Central memory CD8-positive, alpha-beta T cell (primary cell): Measurements from ENCODE around the gene SOWAHB.

Experiments used
- ATAC-seq: fragments of 150-1000 bp; cut with Tn5 transposase; replicated peaks from 2 replicates; pipeline ENCODE4 v1.10.0; 2022; ENCODE audit warnings: mild to moderate bottlenecking, moderate FRiP score, moderate number of reproducible peaks; ENCODE audit not compliant: poor library complexity, severe bottlenecking; ENCODE audit errors: extremely low read depth
- DNase-seq, 2 donors: peaks; one replicate each; pipeline ENCODE4 v3.0.0; 2021; ENCODE audit warnings: low spot score in 2 of 2
- H3K27ac Mint-ChIP-seq: one replicate; pipeline ENCODE4 v1.8.0; 2022; ENCODE audit warnings: low read depth, mild to moderate bottlenecking, moderate library complexity, mixed read lengths
- H3K27me3 Mint-ChIP-seq: one replicate; pipeline ENCODE4 v1.8.0; 2022; ENCODE audit warnings: mixed read lengths
- H3K36me3 Mint-ChIP-seq: one replicate; pipeline ENCODE4 v1.8.0; 2022; ENCODE audit warnings: mild to moderate bottlenecking, moderate library complexity, mixed read lengths; ENCODE audit not compliant: insufficient read depth
- H3K4me1 Mint-ChIP-seq: one replicate; pipeline ENCODE4 v1.8.0; 2022; ENCODE audit warnings: mixed read lengths
- H3K4me3 Mint-ChIP-seq: one replicate; pipeline ENCODE4 v1.8.0; 2022; ENCODE audit warnings: mild to moderate bottlenecking, moderate library complexity, mixed read lengths
- H3K9me3 Mint-ChIP-seq: one replicate; pipeline ENCODE4 v1.8.0; 2022; ENCODE audit warnings: mixed read lengths

The SOWAHB gene

DNA sequence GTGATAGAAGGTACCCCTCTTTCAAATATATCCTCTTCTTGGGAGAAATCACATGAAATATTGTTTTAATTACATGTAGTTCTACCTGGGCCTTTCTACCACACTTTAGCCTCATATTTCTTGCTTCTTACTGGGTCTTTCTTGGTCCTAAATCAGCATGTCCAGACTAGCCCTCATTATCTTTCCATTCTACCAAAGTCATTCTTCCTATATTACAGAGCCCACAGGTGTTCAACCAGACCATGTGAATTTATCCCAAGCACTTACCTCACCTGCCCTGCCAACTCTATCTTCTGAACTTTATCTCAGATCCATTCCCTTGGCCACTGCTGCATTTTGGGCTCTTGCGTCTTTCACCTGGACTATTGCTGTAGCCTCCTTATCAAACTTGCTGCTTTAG lies 11.8 kb upstream of the SOWAHB start:
- H3K4me1 Mint-ChIP-seq: no peaks in the 10 kb centered on the region
- H3K4me3 Mint-ChIP-seq: no peak overlapping the region
- H3K9me3 Mint-ChIP-seq: no peaks in the 10 kb centered on the region
- H3K27ac Mint-ChIP-seq: no peak overlapping the region
- peaks cover 24% of the 10 kb centered on the region for H3K27me3 Mint-ChIP-seq
- H3K36me3 Mint-ChIP-seq: no peaks in the 10 kb centered on the region
- DNase-seq (no peak), ATAC-seq (no peak)

DNA sequence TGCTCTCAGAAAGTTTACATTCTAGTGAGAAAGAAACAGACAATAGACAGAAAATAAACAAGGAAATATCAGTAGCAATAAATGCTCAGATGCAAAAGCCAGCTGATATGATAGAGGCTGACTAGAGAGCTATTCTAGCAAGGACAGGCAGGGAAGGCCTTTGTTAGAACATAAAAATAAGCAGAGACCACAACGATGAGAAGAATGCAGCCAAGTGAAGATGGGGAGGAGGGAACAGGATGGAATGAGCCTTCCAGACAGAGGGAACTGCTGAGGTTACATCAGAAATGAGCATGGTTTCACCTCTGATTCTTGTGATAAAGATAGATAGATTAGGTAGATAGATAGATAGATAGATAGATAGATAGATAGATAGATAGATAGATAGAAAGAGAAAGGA lies 7.6 kb upstream of the SOWAHB start:
- H3K4me3 Mint-ChIP-seq: no peak overlapping the region

DNA sequence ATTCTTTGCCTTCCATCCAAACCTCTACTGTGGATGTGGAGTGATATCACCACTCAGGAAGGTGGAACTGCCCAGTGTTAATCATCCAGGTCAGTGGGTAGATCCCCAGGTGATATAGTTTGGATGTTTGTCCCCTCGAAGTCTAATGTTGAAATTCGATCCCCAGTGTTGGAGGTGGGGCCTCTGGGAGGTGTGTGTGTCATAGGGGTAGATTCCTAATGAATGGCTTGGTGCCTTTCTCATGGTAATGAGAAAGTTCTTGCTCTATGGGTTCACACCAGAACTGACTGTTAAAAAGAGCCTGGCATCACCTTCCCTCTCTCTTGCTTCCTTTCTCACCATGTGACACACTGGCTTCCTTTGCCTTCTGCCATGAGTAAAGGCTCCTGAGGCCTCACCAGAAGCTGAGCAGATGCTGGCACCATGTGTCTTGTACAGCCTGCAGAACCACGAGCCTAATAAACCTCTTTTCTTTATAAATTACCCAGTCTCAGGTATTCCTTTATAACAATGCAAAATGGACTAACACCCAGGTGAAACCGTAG lies 6.8 kb upstream of the SOWAHB start:
- Mint-ChIP-seq H3K27ac (no peak overlapping the region), H3K4me1 (no peaks in the 10 kb centered on the region), H3K9me3 (no peaks in the 10 kb centered on the region), H3K4me3 (no peak overlapping the region), H3K27me3 (peaks cover 9% of the 10 kb centered on the region), H3K36me3 (no peaks in the 10 kb centered on the region)
- no peak for ATAC-seq
- no peak for DNase-seq

More for the DNA sequence above, 7.6 kb upstream of the SOWAHB start:
- ATAC-seq (no peak), DNase-seq (no peak)
- H3K27me3 Mint-ChIP-seq: peaks cover 15% of the 10 kb centered on the region
- no peaks in the 10 kb centered on the region for H3K36me3 Mint-ChIP-seq
- H3K27ac Mint-ChIP-seq: no peak overlapping the region
- H3K4me1 Mint-ChIP-seq: no peaks in the 10 kb centered on the region
- H3K9me3 Mint-ChIP-seq: no peaks in the 10 kb centered on the region

DNA sequence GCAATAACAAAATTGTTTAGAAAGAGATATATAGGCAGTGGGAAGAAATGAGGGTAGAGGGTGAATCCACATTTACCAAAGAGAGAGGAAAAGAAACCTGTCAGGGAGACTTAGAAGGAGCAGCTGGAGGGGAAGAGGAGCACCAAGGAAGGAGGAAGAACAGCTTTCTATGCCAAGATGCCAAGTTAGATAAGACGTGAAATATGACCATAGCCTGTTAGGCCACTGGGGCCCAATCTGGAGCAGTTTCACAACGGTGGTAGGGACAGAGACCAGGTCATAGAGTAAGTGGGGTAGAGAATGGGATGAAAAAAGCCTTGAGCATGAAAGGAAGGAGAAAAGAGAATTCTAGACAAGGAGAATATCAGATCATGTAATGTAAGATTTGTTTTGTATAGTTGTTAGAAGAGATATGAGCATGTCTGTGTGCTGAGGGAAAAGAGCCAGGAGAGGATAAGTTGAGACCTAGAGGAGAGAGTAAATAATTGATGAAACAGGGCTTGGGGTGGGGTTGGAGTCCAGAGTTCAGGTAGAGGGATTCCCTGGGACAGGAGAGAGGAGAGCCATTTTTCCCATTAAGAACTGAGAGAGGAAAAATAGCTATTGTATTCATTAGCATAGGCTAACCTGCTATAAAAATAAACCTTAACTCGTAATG lies 4.4 kb upstream of the SOWAHB start:
- Mint-ChIP-seq H3K4me3 (no peak overlapping the region), H3K36me3 (no peaks in the 10 kb centered on the region), H3K9me3 (no peaks in the 10 kb centered on the region), H3K27ac (no peak overlapping the region), H3K4me1 (peaks cover 13% of the 10 kb centered on the region), H3K27me3 (no peaks in the 10 kb centered on the region)
- DNase-seq (no peak), ATAC-seq (no peak)

DNA sequence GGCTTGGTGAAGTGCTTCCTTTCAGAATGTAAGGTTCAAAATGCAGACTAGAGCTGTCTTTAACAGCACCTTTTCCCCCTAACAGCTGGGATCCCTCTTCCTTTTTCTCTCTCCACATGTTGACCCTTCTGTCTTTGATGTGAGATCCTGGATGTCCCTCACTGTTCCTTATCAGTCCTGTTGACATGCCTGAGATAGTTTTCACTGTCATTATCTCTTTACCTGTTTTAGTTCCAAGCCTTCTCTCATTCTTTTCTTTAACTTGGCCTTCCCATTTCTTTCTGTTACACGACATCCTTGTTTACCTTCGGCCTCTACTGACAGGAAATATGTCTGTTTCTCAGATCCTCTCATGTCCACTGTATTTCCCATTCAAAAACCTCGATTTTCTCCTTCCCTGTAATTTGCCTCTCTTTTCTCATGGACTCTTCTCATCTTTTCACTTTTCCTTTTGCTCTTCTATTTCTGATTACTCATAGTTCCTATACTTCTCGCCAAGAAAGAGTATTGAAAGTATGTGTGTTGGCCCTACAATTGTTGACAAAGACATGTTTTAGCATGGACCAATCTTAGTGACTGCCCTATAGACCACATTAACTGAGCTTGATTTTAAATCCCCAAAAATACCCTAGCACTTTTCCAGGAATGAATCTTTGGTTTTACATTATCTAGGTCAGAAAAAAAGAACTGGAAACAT lies 1.2 kb upstream of the SOWAHB start:
- Mint-ChIP-seq H3K27me3 (peaks cover 10% of the 10 kb centered on the region), H3K4me3 (peak overlapping the region; percentile 33), H3K9me3 (no peaks in the 10 kb centered on the region), H3K36me3 (no peaks in the 10 kb centered on the region), H3K4me1 (peaks cover 13% of the 10 kb centered on the region), H3K27ac (no peak overlapping the region)
- ATAC-seq (no peak), DNase-seq (no peak)

DNA sequence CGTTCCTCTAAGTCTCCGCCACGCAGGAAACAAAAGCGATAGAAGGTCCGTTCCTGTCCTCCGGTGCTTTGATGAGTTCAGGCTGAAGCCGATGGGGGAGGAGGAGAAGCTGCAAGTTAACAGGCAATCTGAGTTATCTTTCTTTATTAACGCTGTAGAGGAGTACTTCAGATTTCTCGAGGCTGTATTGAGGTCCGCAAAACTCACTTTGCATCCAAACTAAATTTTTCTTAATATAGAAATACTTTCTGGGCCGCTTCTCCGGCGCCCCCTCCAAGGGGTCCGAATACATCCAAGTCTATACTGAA lies 395 bp upstream of the SOWAHB start:
- no peaks in the 10 kb centered on the region for H3K9me3 Mint-ChIP-seq
- no peaks in the 10 kb centered on the region for H3K36me3 Mint-ChIP-seq
- H3K27me3 Mint-ChIP-seq: peaks cover 12% of the 10 kb centered on the region
- peak overlapping the region; percentile 33 for H3K4me3 Mint-ChIP-seq
- ATAC-seq (no peak), DNase-seq (no peak)
- H3K27ac Mint-ChIP-seq: no peak overlapping the region
- H3K4me1 Mint-ChIP-seq: peaks cover 13% of the 10 kb centered on the region

DNA sequence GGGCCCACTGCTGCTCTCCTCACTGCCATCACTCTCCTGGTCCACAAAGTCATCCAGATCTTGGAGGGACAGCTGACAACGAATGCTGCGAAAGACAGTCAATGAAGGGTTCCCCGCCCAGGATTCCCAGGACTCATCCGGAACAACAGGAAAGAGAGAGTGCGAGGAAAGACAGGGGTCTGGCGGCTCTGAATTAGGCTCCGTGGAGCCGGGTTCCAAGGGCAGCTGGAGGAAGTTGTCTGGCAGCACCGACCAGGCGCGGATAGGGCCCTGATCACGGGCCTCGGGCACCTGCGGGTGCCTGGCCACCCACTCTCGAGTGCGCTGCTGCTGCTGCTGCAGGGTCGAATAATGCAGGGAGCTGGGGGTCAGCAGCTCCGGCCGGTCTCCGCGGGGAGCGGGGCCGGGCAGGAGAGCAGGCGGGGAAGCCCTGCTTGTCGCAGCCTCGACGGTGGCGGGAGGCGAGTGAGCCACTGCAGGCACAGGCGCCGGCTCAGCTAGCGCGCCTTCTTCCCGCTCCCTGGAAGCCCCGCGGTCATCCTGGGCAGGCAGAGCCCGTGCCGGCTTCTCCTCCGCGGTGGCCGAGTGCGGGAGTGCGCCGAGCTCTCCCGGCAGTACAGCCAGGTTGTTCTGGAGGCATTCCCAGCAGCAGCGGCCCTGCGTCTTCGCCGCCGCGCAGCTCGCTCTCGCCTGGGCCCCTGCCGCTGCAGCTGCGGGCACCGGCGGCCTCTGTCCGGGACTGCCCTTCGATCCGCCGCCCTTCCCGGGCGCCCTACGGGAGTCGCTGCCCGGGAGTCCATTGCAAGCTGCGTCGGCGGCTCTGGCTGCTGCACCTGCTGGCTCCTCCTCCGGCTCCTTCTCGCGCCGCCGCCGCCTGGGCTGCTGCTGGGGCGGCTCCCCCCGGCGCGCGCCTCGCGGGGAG lies 1.1 kb downstream of the SOWAHB start:
- no peak for DNase-seq
- peaks cover 26% of the 10 kb centered on the region for H3K27me3 Mint-ChIP-seq

DNA sequence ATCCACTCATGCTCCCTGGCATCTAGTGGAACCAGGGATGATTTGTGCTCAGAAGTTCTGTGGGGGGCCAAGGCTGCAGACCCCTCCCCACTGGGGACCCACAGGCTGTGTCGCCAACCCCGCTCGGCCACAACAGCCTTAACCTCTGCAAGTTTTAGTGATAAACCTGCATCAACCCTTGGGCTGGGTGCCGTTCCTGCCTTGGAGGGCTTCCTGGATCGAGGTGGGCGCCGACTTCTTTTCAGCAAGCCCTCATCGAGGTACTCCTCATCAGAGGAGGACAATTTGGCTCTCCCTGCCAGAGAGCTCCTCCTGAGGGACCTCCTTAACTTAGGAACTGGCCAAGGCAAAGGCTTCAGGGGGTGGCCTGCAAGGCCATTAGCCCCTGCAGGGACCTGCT lies 1.9 kb downstream of the SOWAHB start:
- no peaks in the 10 kb centered on the region for H3K9me3 Mint-ChIP-seq
- H3K4me3 Mint-ChIP-seq: no peak overlapping the region
- H3K36me3 Mint-ChIP-seq: no peaks in the 10 kb centered on the region
- no peak overlapping the region for H3K27ac Mint-ChIP-seq
- no peak for DNase-seq
- peaks cover 13% of the 10 kb centered on the region for H3K4me1 Mint-ChIP-seq
- ATAC-seq: no peak
- peaks cover 35% of the 10 kb centered on the region for H3K27me3 Mint-ChIP-seq

More for the DNA sequence above, 1.1 kb downstream of the SOWAHB start:
- ATAC-seq: peak; percentile 48
- H3K36me3 Mint-ChIP-seq: no peaks in the 10 kb centered on the region
- H3K27ac Mint-ChIP-seq: no peak overlapping the region
- H3K9me3 Mint-ChIP-seq: no peaks in the 10 kb centered on the region
- peak overlapping the region; percentile 50 for H3K4me3 Mint-ChIP-seq
- H3K4me1 Mint-ChIP-seq: peaks cover 13% of the 10 kb centered on the region

DNA sequence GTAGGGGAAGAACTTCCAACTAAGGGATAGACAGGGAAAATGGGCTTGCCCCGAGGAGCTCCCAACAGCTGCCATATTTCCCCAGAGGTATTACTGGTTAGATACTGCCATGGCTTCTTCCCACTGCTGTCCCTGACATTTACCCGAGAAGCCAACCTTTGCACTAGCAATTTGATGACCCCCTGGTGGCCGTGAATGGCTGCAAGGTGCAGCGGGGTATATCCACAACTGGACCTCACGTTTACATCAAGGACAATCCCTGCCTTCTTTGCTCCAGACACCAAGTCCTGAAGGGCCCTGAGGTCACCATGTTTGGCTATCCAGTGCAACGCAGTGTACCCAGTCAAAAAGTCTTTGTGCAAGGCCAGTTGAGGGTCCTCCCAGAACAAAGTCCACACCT lies 2.3 kb downstream of the SOWAHB start:
- DNase-seq (no peak), ATAC-seq (no peak)
- Mint-ChIP-seq H3K27ac (no peak overlapping the region), H3K27me3 (peaks cover 39% of the 10 kb centered on the region), H3K9me3 (no peaks in the 10 kb centered on the region), H3K4me3 (no peak overlapping the region), H3K36me3 (no peaks in the 10 kb centered on the region), H3K4me1 (peaks cover 13% of the 10 kb centered on the region)

DNA sequence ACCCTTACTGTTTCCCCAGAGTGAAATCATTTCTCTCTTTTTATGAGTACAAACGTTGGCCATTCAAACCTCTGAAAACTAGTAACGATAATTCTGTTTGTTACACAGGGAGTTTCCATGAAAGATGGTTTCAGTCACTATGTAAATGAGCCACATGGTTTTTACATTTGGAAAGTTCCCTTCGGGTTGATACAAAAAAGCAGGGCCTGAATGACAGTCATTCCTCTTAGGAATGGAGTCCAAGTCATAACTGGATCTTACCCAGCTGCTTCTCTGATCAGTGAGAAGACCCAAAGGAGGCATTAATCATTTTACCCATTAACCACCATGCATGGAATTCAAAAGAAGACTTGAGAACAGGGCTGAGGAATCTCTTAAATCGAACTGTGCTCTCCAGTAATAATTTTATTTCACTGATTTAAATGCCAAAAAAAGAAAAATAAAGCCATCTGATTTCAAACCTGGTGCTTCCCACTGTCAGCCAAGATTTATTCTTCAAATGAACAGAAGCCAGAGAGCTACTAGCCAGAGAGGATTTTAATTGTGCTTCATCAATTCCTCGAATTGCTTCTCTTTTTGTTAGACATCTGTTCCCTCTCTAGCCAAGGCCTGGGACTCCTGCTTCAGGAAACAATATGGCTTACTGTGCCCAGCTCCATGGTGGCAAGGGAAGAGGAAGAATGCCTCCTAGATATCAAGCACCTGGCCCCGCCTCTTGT lies 3.2 kb downstream of the SOWAHB start:
- DNase-seq: no peak
- H3K4me1 Mint-ChIP-seq: peaks cover 13% of the 10 kb centered on the region
- peaks cover 40% of the 10 kb centered on the region for H3K27me3 Mint-ChIP-seq

DNA sequence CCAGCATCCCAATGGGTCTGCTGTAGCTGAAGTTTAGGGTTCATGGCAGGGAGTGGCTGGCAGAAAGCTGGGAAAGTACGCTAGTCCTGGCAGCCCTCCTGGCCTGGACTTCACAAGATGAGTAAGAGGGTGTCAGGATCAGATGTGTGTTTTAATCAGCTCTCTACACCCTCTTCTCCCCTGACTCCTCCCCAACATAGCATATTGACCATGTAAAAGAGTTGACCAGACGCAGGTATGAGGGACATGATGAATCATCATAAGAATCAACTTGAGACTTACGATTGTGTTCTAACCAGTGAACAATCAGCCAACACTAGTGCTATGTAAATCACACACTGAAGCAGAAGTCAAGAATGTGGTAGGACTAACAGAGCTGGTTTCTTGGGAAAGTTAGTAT lies 5.3 kb downstream of the SOWAHB start:
- no peaks in the 10 kb centered on the region for H3K4me1 Mint-ChIP-seq
- H3K4me3 Mint-ChIP-seq: no peak overlapping the region
- ATAC-seq (no peak), DNase-seq (no peak)
- no peak overlapping the region for H3K27ac Mint-ChIP-seq
- H3K36me3 Mint-ChIP-seq: no peaks in the 10 kb centered on the region
- H3K9me3 Mint-ChIP-seq: no peaks in the 10 kb centered on the region
- peaks cover 40% of the 10 kb centered on the region for H3K27me3 Mint-ChIP-seq

More for the DNA sequence above, 3.2 kb downstream of the SOWAHB start:
- Mint-ChIP-seq H3K27ac (no peak overlapping the region), H3K36me3 (no peaks in the 10 kb centered on the region), H3K9me3 (no peaks in the 10 kb centered on the region), H3K4me3 (no peak overlapping the region)
- no peak for ATAC-seq

DNA sequence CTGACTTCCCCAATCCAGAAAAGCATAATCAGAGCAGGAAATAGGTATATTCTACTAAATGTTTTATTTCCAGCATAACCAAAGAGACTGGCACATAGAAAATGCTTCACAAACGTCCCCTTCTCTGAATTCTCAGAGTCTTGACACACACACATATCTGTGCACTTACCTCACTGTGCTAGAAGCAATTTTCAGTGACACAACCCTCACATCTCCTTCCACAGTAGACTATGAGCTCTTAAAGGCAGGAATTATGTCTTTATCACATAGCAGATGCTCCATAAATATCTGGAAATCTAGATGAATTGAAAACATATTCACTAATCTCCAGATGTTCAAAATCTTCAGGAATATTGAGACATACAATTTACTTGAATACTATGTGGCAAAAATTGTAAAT lies 5.9 kb downstream of the SOWAHB start:
- H3K4me1 Mint-ChIP-seq: no peaks in the 10 kb centered on the region
- no peak for ATAC-seq
- DNase-seq: no peak
- no peaks in the 10 kb centered on the region for H3K9me3 Mint-ChIP-seq
- peaks cover 40% of the 10 kb centered on the region for H3K27me3 Mint-ChIP-seq
- no peak overlapping the region for H3K4me3 Mint-ChIP-seq
- H3K36me3 Mint-ChIP-seq: no peaks in the 10 kb centered on the region
- H3K27ac Mint-ChIP-seq: no peak overlapping the region
